GM12891 (cell line): ENCODE measurements around the gene OSGIN1.

Source experiments
- DNase-seq: peaks from one replicate; pipeline ENCODE4 v3.0.0; 2011; ENCODE audit warnings: low spot score; ENCODE audit not compliant: insufficient read length
- FAIRE-seq: peaks from 2 replicates; lab custom pipeline; 2011; peaks lifted over from hg19 to GRCh38; lab: Jason Lieb, UNC
- SPI1 ChIP-seq: IDR thresholded peaks from 2 replicates; pipeline ENCODE4 v1.6.1; 2011; ENCODE audit warnings: low read depth, low read length, control low read depth

OSGIN1 gene

DNA sequence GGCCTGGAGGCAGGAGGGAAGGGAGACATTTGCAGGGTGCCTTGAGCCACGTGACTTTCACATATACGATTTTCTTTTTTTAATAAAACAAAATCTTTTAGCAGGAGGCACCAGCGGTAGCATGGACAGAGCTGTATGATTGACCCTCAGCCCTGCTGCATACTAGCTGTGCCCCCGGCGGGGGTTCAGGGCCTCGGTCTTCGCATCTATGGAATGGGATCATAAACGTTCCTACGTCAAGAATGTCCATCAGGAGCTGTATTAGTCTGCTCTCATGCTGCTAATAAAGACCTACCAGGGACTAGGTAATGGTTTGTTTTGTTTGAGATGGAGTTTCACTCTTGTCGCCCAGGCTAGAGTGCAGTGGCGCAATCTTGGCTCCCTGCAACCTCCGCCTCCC is 62.4 kb downstream of the OSGIN1 start:
- TF ChIP-seq SPI1: no peak
- FAIRE-seq (no peak), DNase-seq (no peak)
